ENCODE measurements around the gene AP3D1. TPM values are rescaled to one million over a fixed set of nuclear protein-coding genes. Genes with fewer than 3 reads are reported as not detected.

The AP3D1 gene
- total and polyA plus RNA-seq, 9 of the 15 experiments (the other 6 are each of a cell fraction or from before 2014, with no cell fraction given): 1.2 to 86.1 (median 35.9) TPM

DNA sequence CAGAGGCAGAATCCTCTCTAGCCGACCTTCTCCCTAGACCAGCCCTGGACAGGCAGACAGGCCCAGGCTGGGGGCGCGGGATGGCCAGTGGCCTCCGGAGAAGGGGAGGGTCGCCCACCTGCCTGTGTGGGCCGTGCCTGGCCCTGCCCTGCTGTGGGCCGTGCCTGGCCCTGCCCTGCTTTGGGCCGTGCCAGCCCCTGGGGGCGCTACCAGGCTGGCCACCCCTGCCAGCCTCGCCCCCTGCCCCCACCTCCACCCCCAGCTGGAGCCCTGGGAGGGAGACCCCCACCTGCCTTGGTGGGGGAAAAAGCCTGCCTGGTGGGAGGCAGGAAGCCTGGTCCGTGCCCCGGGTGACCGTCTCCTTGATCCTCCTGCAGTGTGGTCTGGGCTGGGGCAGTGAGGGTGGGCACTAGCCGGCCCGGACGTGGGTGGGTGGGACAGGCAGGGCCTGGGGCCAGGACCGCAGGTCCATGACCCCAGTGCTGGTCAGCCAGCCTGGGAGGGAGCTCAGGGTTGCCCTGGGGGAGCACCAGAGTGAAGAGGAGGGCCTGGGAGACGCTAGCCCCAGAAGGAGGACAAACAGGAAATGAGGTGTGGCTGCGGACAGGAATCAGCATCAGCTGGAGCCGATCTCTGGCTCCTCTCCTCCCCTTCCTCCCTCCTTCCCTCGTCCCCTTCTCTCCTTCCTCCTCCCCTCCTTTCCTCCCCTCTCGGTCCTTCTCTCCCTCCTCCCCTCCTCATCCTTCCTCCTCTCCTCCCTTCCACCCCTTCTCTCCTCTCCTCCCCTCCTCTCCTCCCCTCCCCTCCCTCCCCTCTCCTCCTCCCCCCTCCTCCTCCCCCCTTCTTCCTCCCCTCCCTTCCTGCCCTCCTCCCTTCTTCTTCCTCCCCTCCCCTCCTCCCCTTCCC, 95.2 kb downstream of the AP3D1 start (continued):
- TF ChIP-seq, protein P1, sequence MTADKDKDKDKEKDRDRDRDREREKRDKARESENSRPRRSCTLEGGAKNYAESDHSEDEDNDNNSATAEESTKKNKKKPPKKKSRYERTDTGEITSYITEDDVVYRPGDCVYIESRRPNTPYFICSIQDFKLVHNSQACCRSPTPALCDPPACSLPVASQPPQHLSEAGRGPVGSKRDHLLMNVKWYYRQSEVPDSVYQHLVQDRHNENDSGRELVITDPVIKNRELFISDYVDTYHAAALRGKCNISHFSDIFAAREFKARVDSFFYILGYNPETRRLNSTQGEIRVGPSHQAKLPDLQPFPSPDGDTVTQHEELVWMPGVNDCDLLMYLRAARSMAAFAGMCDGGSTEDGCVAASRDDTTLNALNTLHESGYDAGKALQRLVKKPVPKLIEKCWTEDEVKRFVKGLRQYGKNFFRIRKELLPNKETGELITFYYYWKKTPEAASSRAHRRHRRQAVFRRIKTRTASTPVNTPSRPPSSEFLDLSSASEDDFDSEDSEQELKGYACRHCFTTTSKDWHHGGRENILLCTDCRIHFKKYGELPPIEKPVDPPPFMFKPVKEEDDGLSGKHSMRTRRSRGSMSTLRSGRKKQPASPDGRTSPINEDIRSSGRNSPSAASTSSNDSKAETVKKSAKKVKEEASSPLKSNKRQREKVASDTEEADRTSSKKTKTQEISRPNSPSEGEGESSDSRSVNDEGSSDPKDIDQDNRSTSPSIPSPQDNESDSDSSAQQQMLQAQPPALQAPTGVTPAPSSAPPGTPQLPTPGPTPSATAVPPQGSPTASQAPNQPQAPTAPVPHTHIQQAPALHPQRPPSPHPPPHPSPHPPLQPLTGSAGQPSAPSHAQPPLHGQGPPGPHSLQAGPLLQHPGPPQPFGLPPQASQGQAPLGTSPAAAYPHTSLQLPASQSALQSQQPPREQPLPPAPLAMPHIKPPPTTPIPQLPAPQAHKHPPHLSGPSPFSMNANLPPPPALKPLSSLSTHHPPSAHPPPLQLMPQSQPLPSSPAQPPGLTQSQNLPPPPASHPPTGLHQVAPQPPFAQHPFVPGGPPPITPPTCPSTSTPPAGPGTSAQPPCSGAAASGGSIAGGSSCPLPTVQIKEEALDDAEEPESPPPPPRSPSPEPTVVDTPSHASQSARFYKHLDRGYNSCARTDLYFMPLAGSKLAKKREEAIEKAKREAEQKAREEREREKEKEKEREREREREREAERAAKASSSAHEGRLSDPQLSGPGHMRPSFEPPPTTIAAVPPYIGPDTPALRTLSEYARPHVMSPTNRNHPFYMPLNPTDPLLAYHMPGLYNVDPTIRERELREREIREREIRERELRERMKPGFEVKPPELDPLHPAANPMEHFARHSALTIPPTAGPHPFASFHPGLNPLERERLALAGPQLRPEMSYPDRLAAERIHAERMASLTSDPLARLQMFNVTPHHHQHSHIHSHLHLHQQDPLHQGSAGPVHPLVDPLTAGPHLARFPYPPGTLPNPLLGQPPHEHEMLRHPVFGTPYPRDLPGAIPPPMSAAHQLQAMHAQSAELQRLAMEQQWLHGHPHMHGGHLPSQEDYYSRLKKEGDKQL (CRISPR knock-in tag; IDR thresholded peaks at IDR 0.05; ENCODE audit: borderline replicate concordance): no peak
- TF ChIP-seq RUNX1 (IDR thresholded peaks at IDR 0.05; ENCODE audit: low read depth) (no peak), TRIM24 (IDR thresholded peaks at IDR 0.05) (peak; percentile 29 to 37; a peak in 2 of 4 replicates), PML (IDR thresholded peaks at IDR 0.05; ENCODE audit: low read length) (no peak; the same call in 1 of the 2 replicates), FOXK2 (conservative IDR thresholded peaks at IDR 0.05 in 1 of 2, IDR thresholded peaks at IDR 0.05 in 1 of 2; ENCODE audit: low read depth in 2 of 2) (0 out of 4 replicates have a peak, but pooled peaks have one; percentile 26 to 41), TCF3 (CRISPR knock-in tag; IDR thresholded peaks at IDR 0.05) (no peak), ATF7 (IDR thresholded peaks at IDR 0.05) (0 out of 2 replicates have a peak, but pooled peaks have one; percentile 17), SETDB1 (IDR thresholded peaks at IDR 0.05; ENCODE audit: low read length) (no peak), MTA2 (IDR thresholded peaks at IDR 0.05; ENCODE audit: low read depth) (peak; percentile 61), XRCC3 (IDR thresholded peaks at IDR 0.05) (no peak), ZNF253 (CRISPR knock-in tag; conservative IDR thresholded peaks at IDR 0.05) (no peak), CREB1 (IDR thresholded peaks at IDR 0.05) (no peak), CREB1 (CRISPR knock-in tag; IDR thresholded peaks at IDR 0.05) (no peak), SMC3 (conservative IDR thresholded peaks at IDR 0.05; ENCODE audit: insufficient read depth, low read depth, low read length) (no peak), MAZ (CRISPR knock-in tag; conservative IDR thresholded peaks at IDR 0.05 in 1 of 2, IDR thresholded peaks at IDR 0.05 in 1 of 2) (peak in 1 of 2 experiments; percentile 90), SMAD1 (IDR thresholded peaks at IDR 0.05; ENCODE audit: low read depth, low read length, partially characterized antibody) (peak; percentile 75), POLR2B (IDR thresholded peaks at IDR 0.05; ENCODE audit: low read depth, partially characterized antibody) (peak; percentile 73), CSDE1 (IDR thresholded peaks at IDR 0.05) (no peak), PRPF4 (IDR thresholded peaks at IDR 0.05; ENCODE audit: insufficient read depth, low read depth, low read length, poor library complexity, severe bottlenecking) (no peak), ZNF134 (CRISPR knock-in tag; conservative IDR thresholded peaks at IDR 0.05) (no peak), POLR2AphosphoS5 (IDR thresholded peaks at IDR 0.05; ENCODE audit: control insufficient read depth, insufficient read depth, low read depth, low read length) (0 out of 2 replicates have a peak, but pooled peaks have one; percentile 42), RHOXF2B (CRISPR knock-in tag; conservative IDR thresholded peaks at IDR 0.05) (no peak)
- TF ChIP-seq, protein P2, sequence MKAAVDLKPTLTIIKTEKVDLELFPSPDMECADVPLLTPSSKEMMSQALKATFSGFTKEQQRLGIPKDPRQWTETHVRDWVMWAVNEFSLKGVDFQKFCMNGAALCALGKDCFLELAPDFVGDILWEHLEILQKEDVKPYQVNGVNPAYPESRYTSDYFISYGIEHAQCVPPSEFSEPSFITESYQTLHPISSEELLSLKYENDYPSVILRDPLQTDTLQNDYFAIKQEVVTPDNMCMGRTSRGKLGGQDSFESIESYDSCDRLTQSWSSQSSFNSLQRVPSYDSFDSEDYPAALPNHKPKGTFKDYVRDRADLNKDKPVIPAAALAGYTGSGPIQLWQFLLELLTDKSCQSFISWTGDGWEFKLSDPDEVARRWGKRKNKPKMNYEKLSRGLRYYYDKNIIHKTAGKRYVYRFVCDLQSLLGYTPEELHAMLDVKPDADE (conservative IDR thresholded peaks at IDR 0.05; ENCODE audit: control insufficient read depth, low read depth, low read length): peak; percentile 77; the same call in 1 of the 2 replicates
